ELR (cell line): ENCODE data around the gene COL24A1.

Experiments
- DNase-seq: peaks from one replicate; pipeline ENCODE4 v3.0.0-alpha.2; 2015; ENCODE audit warnings: low read depth

COL24A1 gene

DNA sequence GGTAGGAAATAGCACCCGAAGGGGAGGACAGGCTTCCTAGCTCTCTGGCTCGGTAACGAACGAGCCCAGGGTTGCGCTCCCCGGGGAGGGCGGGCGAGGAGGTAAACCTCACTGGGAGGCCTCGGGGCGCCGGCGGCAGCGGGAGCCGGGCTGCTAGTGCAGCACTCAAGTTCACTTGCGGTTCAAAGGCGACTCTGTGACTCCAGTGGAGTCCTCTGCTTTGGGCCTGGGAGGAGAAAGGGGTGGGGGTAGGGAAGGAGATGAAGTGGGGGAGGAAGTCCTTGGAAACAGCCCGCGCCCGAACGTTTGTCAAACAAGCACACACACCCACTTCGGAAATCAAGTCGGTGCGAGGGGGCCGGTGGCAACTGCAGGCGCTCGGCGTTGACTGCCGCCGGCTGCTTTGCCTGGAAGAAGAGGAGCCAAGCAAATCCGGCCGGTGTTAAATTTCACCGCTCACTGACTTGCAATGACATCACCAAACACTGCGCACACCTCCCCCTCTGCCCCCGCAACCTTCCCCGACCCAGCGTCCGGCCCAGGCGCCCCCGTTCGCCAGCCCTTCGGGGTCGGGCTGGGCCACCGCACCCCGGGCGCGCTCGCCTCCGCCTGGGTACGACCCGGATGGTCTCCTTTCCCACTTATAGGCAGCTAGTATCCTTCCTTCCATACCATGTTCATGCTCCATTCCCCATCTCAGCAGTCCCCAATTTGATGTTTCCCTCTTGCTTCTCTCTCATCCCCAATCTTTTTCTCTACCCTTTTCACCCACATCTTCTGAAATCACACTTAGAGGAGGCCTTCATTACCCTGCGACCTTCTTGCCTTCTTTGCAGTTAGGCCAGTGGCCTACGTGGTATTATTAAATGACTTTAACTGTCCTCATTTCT lies at the start of gene COL24A1:
TSS of gene COL24A1 (minus strand) at position 207 of the 890 bp plus-strand sequence. CDS start 376 bp downstream, outside the sequence.
- DNase-seq, result peak; percentile 64

DNA sequence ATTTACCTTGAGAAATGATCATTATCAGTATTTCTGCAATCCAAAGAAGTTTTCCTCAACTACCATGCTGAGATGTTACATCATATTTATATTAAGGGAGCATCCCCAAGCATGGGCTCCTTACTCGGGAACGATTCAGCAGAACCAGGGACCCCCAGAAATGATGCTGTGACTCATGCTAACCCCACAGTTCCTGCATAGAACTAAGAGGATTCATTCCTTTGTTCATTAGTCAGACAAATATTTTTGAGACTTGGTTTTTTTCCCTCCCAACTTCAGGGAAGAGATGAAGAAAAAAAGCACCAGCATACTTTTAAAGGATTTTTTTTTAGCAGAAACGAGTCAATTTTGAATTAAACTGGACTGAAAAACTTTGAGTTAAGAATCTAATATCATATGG lies 49.2 kb upstream of the COL24A1 start:
- peak; percentile 59 for DNase-seq

DNA sequence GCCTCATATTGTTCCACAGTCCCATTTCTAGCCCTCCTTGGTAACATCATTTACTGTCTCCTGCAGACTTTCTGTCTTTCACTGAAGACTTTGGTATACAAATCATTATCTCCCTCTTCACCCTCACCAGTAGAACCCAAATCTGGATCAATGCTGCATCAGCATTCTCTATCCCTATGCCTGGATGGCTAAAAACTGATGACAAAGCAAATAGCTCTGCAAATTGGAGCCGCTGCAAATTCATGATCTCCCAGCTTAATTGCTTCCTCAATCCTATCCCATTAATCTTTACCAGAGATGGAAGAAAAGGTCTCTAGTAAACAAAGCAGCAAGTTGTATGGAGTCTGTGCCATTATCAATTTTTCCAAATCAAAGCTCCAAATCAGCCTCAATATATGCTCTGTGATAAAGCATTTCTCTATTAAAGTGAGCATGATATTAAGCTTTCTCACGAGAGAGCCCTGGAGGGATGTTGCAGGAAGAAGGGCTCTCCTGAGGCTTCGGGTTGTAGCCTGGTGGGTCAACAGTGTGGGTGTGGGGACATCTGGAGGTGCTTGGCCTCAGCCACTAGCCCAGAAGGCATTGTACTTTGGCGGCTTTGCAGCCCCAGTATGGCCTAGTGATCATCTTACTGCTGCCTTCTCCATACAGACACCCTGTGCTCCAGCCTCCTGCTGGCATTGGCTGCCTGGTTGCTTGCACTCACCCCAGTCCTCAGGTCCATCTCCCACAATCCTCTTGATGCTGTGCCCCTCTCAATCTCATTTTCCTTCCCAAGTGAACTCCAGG lies 46.2 kb upstream of the COL24A1 start:
- DNase-seq, result no peak

DNA sequence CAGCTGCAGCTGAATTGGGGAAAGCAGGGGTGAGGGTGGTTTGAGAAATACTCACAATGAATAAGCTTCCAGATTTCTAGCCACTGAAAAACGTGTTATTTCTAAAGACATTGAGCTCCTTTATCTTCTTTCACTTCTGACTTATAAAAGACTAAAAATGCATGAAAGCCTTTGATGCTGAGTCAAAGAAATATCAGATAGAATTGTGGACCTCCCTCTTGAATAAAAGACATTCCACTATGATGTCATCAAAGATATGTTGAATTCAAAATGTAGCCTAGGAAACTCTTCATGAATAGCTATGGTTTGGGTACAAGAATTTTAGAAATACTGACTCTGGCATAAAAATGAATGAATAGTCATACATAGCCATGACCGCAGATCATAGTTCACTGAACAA lies 44.7 kb upstream of the COL24A1 start:
- DNase-seq, result no peak

DNA sequence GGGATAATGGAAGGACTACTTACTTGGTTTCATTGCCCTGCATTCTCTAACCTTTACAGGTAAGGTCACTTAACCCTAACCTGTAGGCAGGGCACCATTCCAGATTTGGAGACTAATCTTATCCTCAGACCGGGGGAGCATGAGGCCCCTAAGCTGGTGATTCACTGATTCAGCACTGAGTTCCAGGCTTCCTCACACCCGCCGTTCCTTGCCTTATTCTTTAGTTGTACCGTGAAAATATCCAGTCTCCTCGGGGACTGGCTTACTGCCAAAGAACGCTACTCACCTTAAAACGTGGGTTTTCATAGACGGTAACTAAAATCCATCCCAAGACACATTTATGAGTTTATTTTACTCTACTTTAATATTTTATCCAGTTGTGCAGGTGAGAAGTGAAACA lies 44.3 kb upstream of the COL24A1 start:
- DNase-seq, result no peak

DNA sequence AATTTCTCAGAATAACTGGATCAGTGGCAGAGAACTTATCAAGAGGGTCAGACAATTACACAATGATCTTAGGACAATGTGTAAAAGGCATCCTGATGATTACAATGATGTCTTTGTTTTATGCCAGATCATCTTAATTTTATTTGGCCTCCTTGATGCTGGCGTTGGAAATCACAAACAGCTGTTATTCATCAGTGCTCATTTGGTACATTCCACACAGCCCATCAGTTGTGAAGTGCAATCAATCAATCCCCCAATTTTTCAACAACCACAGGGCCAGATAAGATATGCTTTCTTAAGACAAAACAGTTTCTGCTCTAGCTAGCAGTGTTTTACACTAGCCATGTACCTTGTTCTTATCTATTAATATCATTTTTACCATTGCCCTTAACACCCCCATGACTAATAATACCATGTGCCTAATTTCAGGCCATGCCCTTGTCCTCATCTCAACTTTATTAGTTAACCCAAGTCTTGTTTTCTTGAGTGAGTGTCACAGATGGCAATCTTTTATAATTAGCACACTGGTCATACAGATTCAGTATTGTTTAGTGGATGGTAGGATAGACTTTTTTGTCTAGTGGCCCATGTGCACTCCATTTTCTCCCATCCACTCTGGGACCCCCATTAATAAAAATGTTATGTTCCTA lies 40.8 kb upstream of the COL24A1 start:
- no peak for DNase-seq

DNA sequence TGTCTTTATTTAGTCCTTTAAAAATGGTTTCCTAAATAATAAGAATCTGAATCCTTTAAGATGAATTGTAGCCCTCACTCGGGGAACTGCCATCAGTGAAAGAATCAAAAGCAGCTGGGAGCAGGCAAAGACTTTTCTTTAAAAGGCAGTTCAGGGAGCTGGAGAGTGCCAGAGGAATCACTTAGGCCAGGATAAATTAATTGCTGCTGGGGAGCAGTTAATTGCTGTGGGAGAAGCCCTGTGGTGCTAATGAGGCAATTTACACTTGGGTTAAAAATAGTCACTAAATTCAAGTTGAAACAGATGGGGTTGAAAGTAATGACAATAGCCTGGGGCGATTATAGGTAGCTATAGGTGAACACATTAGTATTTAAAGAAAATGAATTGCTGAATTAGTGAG lies 38.7 kb upstream of the COL24A1 start:
- no peak for DNase-seq

DNA sequence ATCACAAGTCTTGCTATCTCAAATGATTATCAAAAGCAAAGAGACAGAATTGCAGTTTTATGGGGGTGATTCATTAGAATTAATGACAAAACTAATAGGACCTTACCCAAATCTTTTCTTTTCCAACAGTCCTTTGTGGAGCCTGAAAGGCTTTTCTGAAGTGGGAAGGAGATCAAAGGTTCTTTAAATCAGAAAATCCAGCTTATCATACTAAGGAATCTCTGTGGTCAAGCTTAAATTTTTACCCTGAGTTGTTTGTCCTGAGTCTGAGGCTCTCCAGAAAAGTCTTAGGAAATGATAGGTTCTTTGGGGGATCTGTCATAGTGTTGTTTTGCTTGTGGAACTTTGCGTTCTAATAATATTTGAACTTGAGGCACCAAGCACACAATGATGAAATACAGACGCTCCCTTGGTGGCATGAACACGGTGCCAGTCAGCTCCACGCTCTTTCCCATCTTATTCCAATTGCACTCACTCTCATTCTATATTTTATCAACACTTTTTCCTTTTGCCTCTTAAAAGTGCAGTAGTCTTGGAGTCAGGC lies 38.0 kb upstream of the COL24A1 start:
- DNase-seq, result no peak

DNA sequence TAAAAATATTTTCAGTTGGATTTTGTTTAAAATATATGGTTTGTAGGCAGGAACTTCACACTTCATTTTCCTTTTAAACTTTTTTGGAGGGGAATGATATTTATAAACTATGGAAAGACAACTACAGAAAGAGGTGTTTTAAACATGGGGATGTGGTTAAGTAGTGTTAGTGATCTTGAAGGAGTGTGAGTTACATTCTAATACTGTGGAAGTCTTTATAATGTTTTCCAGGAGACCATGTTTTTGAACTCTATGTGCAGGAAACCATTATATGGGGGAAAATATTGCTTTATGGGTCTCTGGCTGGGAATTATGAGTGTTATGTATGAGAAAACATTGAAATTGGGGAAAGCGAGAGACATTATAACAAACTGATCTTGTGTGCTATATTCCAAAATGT lies 35.8 kb upstream of the COL24A1 start:
- no peak for DNase-seq

DNA sequence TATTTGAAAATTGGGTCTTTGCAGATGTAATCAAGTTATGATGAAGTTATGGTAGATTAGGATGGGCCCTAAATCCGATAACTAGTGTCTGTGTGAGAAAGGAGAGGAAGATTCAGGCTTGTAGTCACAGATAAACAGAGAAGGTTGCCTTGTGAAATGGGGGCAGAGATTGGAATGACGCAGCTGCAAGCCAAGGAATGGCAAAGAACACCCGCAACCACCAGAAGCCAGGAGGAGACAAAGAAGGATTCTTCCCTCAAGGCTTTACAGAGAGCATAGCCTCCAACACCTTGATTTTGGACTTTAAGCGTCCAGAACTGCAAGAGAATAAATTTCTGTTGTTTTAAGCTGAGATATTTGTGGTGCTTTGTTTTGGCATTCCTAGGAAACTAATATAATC lies 35.4 kb upstream of the COL24A1 start:
- DNase-seq, result no peak

DNA sequence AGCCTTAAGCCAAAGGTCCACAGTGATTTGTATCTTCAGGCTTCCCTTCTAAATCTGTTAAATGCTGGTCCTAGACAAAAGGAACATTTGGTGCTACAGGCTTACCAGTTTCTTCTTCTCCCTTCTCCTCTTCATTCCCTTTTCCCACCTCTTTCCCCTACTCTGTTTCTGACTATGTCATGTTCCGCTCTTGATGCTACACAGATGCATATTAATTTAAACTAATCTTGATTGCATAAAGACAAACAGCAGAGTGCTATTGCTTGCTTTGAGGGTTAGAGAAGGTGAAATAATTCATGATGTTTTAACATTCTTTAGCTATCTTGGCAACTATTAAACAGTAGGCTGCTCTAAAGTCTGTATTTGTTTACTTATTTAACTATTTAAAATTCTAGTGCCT lies 34.3 kb upstream of the COL24A1 start:
- DNase-seq, result no peak

DNA sequence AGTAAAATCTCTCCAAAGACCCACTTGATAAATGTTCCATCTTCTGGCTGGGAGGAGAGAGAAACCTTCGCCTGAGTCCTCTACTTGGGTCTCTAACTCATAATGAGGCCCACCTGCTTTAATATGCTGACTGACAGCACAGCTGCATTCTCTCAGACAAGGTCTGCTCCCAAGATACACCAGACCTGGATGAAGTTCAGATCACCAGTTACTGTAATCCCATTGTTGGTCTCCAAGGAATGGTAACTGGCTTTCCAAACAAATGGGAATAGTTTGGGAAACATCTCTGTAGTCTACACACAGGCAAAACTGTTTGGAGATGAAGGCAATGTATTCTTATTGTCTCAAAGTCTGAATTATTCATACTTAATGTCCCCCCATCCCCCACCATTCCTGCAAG lies 27.9 kb upstream of the COL24A1 start:
- DNase-seq, result no peak

DNA sequence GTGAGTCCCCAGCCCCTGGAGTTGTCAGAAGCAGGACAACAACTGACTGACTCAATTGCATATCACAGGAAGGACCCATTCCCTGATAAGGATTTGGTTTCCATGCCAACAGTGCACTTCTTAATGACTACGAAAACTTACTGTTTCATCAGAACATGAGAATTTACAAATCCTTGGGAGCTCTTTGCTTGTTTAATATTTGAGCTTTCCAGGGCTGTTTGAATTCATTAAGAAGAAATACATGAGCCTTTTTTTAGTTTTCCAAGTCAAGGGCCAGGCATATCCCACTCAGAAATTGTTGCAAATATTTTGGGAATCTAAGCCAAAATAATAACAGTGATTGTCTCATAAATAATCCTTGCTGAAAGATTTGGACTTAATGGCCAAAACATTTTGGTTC lies 27.2 kb upstream of the COL24A1 start:
- no peak for DNase-seq

DNA sequence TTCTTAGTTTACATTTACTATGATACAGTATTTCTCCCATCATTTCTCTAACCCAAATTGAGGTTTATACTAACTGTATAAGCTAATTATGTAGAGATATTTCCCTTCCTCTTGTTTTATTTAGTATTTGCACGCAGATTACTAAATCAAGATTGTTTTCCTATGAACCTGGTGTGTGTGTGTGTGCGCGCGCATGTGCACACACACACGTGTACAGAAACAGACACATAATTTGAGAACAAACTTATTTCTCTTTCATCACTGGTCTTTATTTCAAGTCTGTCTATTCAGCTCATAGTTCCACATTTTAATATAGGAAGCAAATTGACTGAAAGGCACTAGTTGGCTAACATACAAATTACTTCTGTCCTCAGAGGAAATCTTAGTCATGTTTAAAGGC lies 19.7 kb upstream of the COL24A1 start:
- DNase-seq, result no peak

DNA sequence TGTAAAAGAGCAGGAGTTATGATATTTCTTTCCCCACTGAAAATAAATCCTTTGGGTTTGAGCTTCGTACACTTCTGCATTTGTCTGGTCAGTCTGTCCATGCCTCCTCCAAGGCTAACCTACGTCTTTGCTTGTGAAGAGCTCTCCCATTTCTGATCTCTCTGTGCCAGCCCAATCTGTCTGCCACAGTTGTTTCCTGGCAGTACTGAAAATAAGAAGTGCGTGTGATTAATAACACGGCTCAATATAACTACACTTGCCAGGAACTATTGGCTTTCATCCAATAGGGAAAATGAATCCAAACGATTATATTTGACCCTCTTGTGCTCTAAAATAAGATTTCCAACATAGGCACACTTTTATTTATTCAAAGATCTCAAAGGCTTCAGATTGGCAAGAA lies 19.2 kb upstream of the COL24A1 start:
- DNase-seq, result no peak

DNA sequence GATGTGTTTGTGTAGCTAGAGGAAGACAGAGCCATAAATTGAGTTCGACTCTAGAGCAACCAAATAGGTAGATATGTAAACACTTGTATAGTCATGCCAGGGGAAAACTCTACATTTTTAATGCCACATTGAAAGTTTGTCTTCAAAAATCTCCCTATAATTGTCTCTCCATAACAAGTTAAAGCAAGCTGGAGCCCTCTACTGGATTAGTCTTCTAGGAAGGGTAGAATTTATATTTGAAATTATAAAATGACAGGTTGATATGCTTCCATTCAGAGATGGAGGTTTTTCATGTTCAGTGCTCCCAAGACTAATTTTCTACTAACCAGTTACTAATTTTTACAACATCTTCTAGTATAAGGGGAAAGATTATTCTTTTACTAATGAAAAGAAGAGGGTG lies 13.1 kb upstream of the COL24A1 start:
- DNase-seq, result peak; percentile 46

DNA sequence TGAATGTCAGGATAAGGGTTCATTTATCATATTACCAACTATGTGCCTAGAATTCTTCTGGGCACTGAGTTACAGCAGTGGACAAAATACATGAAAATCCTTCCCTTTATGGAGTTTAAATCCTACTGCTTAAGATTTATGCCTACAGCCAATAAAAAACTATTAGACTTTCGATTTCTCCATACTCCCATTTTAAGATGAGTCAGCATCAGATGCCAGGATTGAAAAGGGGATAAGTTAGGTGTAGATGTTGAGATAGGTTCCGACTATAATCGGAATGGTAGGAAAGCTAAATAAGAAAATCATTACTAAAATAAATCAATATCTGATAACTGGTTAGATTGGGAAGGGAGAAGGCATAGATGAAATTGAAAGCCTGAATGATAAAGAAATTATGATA lies 3.2 kb upstream of the COL24A1 start:
- no peak for DNase-seq

DNA sequence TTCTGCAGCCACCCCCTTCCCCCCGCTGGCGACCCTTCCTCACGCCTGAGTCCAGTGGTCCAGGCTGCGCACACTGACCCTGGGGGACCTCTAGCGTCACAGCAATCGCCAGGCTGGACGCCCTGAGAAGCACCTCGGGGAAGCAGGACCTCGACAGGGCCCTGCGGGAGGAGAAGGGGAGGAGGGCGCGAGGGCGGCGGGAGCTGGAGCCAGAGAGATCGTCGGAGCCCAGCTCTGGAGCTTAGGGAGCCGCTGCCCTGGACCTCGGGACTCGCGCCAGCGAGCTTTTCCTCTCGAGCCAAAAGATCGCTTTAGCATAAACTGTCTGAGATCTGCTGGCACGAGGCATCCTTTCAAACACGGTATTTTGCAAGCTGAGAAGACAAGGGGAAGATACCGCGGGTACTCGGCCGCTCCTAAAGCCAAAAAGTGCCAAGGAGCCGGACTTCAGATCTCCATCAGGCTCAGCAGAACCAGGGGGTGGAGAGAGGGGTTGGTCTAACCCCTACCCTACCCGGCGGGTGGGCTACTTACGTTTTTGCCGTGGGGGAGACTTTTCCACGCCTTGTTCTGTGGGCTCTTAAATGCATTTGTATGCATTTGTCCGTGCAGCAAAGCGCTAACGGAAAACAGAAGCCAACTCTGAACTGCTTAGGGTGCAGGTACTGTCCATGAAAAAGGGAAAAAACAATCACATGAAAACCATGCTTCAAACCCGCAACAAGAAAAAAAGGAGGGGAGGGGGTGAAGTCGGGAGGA lies 586 bp downstream of the COL24A1 start:
- peak; percentile 55 for DNase-seq

DNA sequence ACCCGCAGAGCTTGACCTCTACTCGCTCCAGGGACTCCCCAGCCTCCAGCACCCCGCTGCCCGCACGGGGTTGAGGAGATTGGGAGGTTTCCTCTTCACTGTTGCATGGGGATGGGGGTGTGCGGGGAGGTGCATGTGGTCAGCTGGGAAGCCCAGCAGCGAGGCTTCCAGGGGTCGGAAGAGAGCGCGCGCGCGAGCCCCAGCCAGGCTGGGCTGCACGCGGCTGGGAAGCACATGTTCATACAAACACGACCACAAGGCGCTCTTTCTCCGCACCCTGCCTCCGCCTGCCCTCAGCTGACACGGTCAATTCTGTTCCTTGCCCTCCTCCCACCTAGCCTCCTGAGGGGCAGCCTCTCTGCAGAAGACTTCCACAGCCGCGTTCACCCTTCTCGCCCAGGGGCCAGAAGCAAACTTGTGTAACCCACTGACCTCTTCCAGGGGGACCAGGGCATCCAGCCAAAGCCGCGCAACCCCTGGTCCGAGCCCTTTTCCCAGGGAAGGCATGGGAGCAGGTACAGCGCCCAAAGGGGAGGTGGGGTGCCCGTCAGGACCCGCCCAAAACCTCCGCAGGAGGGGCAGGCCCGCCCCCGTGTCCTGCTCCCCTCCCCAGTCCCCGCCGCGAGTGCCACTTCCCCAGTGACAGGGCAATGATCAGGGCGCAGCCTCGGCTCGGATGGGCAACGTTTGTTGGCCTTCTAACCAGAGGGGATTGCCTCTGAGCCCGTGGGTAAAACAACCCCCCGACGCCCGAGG lies 1.3 kb downstream of the COL24A1 start:
- peak; percentile 23 for DNase-seq

DNA sequence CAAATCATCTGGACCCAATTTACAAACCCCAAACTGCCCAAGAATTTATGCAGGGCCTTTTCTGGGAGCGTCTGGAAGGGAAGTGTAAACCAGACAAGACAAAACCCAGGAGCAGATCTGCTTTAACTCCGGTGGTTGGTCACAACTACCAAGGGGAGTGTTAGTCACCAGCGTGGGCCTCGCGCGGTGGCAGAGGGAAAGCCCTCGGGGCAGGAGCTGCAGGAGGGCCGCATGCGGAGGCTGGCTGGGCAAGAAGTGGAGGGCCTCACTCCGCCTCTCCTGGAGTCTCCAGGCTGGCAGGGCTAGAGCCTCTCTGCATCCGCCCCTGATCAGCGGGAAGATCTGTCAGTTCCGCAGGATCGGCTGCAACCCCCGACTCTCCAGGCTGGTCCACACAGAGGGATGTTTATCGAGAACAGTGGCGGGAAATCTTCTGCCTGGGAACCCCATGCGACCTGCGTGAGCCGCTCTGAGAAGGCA lies 2.0 kb downstream of the COL24A1 start:
- peak; percentile 85 for DNase-seq

DNA sequence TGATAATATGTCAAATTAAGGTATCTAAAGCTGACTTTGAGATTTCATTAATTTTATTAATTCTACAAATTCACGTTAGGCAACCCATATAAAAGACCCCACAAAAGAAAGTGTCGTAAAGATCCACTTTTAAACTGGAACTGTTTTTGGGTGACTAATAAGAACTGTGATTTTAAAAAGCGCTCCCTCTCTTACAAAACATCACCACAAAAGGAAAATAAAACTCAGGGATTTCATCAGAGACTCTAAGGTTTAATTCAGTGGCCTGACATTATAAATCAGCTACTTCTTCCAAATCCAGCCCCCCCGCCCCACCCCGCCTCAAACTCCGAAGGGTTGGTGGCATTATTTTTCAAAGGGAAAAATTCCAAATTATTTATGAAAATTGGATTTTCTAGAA lies 2.7 kb downstream of the COL24A1 start:
- DNase-seq, result no peak
